ENCODE results near the gene BTBD9. TPM values are rescaled to one million over a fixed set of nuclear protein-coding genes. Genes with fewer than 3 reads are reported as not detected.

BTBD9 gene
- total RNA-seq, 2 donors from 2014 or later = 15.3 to 23.6 TPM

DNA sequence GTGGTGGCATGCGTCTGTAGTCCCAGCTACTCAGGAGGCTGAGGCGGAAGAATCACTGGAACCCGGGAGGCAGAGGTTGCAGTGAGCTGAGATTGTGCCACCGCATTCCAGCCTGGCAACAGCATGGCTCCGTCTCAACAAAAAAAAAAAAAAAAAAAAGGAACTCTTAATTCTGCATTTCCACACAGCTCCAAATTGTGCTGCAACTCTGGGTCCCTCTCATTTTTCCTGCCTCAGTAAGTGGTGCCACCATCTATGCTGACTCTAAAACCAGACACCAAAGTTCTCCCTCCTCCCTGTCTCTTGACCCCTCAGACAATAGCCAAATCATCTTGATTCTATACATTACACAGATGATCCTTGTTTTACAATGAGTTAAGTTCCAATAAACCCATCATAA lies 133.9 kb downstream of the BTBD9 start:
- Histone ChIP-seq H3K9ac (ENCODE audit: low read depth in 2 of 2, low read length in 2 of 2) (no peak overlapping the region), H3K27ac (no peak overlapping the region), H3K9me3 (no peaks in the 10 kb centered on the region), H3K27me3 (no peaks in the 10 kb centered on the region), H3K4me3 (no peak overlapping the region), H3K4me1 (no peaks in the 10 kb centered on the region), H3K36me3 (no peaks in the 10 kb centered on the region)
- TF ChIP-seq, protein P1, sequence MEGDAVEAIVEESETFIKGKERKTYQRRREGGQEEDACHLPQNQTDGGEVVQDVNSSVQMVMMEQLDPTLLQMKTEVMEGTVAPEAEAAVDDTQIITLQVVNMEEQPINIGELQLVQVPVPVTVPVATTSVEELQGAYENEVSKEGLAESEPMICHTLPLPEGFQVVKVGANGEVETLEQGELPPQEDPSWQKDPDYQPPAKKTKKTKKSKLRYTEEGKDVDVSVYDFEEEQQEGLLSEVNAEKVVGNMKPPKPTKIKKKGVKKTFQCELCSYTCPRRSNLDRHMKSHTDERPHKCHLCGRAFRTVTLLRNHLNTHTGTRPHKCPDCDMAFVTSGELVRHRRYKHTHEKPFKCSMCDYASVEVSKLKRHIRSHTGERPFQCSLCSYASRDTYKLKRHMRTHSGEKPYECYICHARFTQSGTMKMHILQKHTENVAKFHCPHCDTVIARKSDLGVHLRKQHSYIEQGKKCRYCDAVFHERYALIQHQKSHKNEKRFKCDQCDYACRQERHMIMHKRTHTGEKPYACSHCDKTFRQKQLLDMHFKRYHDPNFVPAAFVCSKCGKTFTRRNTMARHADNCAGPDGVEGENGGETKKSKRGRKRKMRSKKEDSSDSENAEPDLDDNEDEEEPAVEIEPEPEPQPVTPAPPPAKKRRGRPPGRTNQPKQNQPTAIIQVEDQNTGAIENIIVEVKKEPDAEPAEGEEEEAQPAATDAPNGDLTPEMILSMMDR (IDR thresholded peaks at IDR 0.05) = no peak
- DNase-seq = no peak
- intact Hi-C loops (cut with DNase I) = no loop called here

DNA sequence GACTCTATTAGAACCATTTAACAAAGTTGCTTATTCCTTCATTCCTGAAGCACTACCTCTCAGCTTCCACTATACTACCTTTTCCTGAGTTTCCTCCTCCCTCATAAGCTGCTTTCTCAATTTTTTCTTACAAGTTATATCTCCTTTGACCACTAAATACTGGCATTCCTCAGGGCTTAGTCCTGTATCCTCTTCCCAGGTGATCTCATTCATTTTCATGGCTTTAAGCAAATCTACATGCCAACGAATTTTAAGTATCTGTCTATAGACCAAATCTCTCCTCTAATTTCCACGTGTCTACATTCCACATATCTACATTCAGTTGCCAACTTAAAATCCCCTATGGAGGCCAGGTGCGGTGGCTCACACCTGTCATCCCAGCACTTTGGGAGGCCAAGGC lies 134.7 kb downstream of the BTBD9 start:
- no peak for DNase-seq
- intact Hi-C loops (cut with DNase I) = no loop called here
- Histone ChIP-seq H3K27me3 (no peaks in the 10 kb centered on the region), H3K4me3 (no peak overlapping the region), H3K9ac (ENCODE audit: low read depth in 2 of 2, low read length in 2 of 2) (no peak overlapping the region), H3K4me1 (no peaks in the 10 kb centered on the region), H3K36me3 (no peaks in the 10 kb centered on the region), H3K9me3 (no peaks in the 10 kb centered on the region), H3K27ac (no peak overlapping the region)
- TF ChIP-seq, protein P1 (IDR thresholded peaks at IDR 0.05) = no peak

DNA sequence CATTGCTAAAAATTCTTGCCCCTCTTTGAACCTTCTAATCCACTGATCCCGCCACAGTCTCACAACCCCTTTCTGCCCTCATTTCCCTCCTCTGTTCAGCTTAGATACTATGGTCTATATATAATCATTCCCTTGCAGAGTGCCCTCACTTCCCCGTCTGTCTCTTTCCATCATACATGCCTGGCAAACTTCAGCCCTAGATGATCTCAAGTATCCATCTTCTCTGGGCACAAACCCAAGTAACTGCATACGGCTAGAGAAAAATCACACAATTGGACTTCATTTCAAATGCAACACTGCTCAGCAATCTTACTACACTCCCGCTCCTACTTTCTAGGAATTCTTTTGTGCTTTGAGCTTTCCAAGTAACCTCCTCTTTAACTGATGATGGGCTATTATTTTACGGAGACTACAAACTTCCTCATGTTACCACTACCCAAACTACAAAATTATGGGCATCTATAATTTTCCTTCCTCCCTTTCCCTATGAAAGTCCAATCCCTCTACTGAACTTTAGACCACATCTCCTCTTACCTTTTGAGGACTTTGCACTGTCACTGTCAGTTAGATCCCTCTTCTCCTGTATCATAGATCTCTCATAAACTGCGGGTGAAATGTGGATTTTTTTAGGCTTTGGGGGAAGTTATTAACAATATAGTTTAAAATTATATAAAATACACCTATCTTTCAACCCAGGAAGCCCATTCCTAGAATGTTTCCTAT lies 135.6 kb downstream of the BTBD9 start:
- no peaks in the 10 kb centered on the region for H3K9me3 ChIP-seq
- no peak for DNase-seq
- intact Hi-C loops (cut with DNase I) = no loop called here
- H3K4me1 ChIP-seq = no peaks in the 10 kb centered on the region
- TF ChIP-seq, protein P1 (IDR thresholded peaks at IDR 0.05) = no peak
- no peak overlapping the region for H3K4me3 ChIP-seq
- H3K36me3 ChIP-seq = no peaks in the 10 kb centered on the region
- no peaks in the 10 kb centered on the region for H3K27me3 ChIP-seq
- H3K27ac ChIP-seq = no peak overlapping the region
- H3K9ac ChIP-seq (ENCODE audit: low read depth in 2 of 2, low read length in 2 of 2) = no peak overlapping the region

DNA sequence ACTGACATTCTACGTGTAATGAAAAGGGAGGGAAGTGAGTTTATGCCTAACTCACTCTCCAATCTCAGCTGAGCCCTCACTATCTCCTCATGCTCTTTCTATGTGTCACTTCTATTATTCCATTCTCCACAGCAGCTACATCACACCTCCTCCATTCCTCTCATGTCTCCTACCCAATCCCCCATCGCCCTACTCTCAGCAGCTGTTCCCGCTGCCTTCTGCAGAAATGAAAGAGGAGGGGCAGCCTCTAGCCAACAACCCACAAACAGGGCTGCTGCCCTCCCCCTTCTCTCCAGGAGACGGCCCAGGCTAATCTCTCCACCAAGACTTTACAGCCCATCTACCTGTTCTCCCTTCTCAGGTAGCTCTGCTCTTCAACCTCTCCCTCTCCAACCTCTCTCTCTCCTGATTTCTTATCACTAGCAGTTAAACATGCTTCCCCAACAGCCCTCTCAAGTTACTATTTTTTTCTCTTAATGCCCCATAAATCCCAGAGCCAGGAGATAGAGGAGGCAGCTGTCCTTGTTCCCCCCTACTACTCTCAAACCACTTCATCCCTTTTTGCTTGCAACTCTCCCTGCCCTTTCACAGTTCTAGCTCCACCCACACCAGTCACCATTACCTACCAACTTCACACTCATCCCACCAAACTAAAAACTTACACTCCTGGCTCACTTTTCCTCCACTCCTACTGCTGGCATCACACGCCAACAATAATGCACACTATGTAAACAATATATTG lies 136.5 kb downstream of the BTBD9 start:
- no peaks in the 10 kb centered on the region for H3K27me3 ChIP-seq
- no peak for DNase-seq
- H3K9me3 ChIP-seq = no peaks in the 10 kb centered on the region
- no peak overlapping the region for H3K27ac ChIP-seq
- no peak overlapping the region for H3K9ac ChIP-seq (ENCODE audit: low read depth in 2 of 2, low read length in 2 of 2)
- TF ChIP-seq, protein P1 (IDR thresholded peaks at IDR 0.05) = no peak
- intact Hi-C loops (cut with DNase I) = no loop called here
- no peaks in the 10 kb centered on the region for H3K36me3 ChIP-seq
- H3K4me3 ChIP-seq = no peak overlapping the region
- no peaks in the 10 kb centered on the region for H3K4me1 ChIP-seq

DNA sequence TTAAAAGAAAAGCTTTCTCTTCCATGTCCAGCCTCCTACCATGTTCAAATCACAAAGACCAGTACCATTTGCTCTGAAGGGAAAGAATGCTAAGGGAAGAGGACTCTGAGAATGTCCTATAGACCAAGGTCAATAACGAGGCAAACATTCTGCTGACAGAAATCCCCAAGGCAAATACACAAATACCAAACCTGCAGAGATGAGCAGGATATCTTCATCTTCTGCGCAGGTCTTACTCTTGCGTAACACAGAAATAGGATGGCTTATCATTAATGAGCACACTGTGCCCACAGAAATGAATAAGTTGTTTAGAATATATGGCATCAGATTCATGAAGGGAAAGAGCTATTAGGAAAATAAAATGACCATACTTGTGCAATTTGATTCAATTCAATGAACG lies 137.3 kb downstream of the BTBD9 start:
- intact Hi-C loops (cut with DNase I) = no loop called here
- no peak overlapping the region for H3K9ac ChIP-seq (ENCODE audit: low read depth in 2 of 2, low read length in 2 of 2)
- H3K36me3 ChIP-seq = no peaks in the 10 kb centered on the region
- TF ChIP-seq, protein P1 (IDR thresholded peaks at IDR 0.05) = no peak
- H3K27ac ChIP-seq = no peak overlapping the region
- no peaks in the 10 kb centered on the region for H3K27me3 ChIP-seq
- H3K4me3 ChIP-seq = no peak overlapping the region
- DNase-seq = no peak
- no peaks in the 10 kb centered on the region for H3K4me1 ChIP-seq
- no peaks in the 10 kb centered on the region for H3K9me3 ChIP-seq

Measured in colonic mucosa (tissue), 4 donors.